WTC11 (cell line): ENCODE measurements around the gene OR51B2. TPM values are rescaled to one million over a fixed set of nuclear protein-coding genes. Genes with fewer than 3 reads are reported as not detected.

ENCODE experiments used
- ATAC-seq: fragments of 200-7000 bp; cut with Tn5 transposase; 2 replicates; pipeline ENCODE4 v1.10.0; 2021; ENCODE audit warnings: mild to moderate bottlenecking, moderate library complexity
- CTCF ChIA-PET: fragments of 300-600 bp; sonication (Branson Sonifier 250); formaldehyde crosslinking; loops from one replicate; lab custom pipeline; 2021; ENCODE audit warnings: antibody characterized with exemption; lab: Charles Lee
- POLR2A ChIA-PET: fragments of 350-600 bp; sonication (Branson Sonifier 250); formaldehyde crosslinking; loops from one replicate; lab custom pipeline; 2021; ENCODE audit warnings: antibody characterized with exemption; lab: Charles Lee
- DNase-seq: peaks from one replicate; pipeline ENCODE4 v3.0.0; 2021; ENCODE audit warnings: low spot score
- H3K27ac Mint-ChIP-seq: 2 replicates; pipeline ENCODE4 v1.8.0; 2021; ENCODE audit warnings: mixed read lengths
- H3K27me3 Mint-ChIP-seq: 2 replicates; pipeline ENCODE4 v1.8.0; 2021; ENCODE audit warnings: low read depth, mild to moderate bottlenecking, moderate library complexity, mixed read lengths
- H3K36me3 Mint-ChIP-seq: 2 replicates; pipeline ENCODE4 v1.8.0; 2021; ENCODE audit warnings: mixed read lengths
- H3K4me1 Mint-ChIP-seq: 2 replicates; pipeline ENCODE4 v1.8.0; 2022; ENCODE audit warnings: mixed read lengths
- H3K4me3 Mint-ChIP-seq: 2 replicates; pipeline ENCODE4 v1.8.0; 2021; ENCODE audit warnings: mild to moderate bottlenecking, moderate library complexity, mixed read lengths
- H3K9me3 Mint-ChIP-seq: 2 replicates; pipeline ENCODE4 v1.8.0; 2021; ENCODE audit warnings: mixed read lengths
- CBFB ChIP-seq: sonication (generic); formaldehyde crosslinking; IDR thresholded peaks from 2 replicates; pipeline ENCODE4 v1.8.1; 2022; ENCODE audit warnings: mild to moderate bottlenecking, low read depth, missing genetic modification reagents
- CTCF ChIP-seq: fragments of 200-600 bp; IDR thresholded peaks from 2 replicates; pipeline ENCODE4 v1.8.0; 2022; ENCODE audit warnings: antibody characterized with exemption
- E2F4 ChIP-seq: sonication (generic); formaldehyde crosslinking; IDR thresholded peaks from 2 replicates; pipeline ENCODE4 v1.8.1; 2022; ENCODE audit warnings: low read depth, mild to moderate bottlenecking, moderate library complexity, missing genetic modification reagents, borderline replicate concordance
- ELF4 ChIP-seq: sonication (generic); formaldehyde crosslinking; IDR thresholded peaks from 2 replicates; pipeline ENCODE4 v1.8.1; 2022; ENCODE audit warnings: low read depth, mild to moderate bottlenecking, moderate library complexity, missing genetic modification reagents
- ETV6 ChIP-seq: sonication (generic); formaldehyde crosslinking; IDR thresholded peaks from 2 replicates; pipeline ENCODE4 v1.8.1; 2022; ENCODE audit warnings: mild to moderate bottlenecking, missing genetic modification reagents
- FOXK1 ChIP-seq: sonication (generic); formaldehyde crosslinking; IDR thresholded peaks from 2 replicates; pipeline ENCODE4 v1.8.0; 2022; ENCODE audit warnings: mild to moderate bottlenecking, moderate library complexity, missing genetic modification reagents
- HMGA2 ChIP-seq: fragments of 250-450 bp; sonication (Bioruptor Pico); IDR thresholded peaks from 2 replicates; pipeline ENCODE4 v1.4.0; 2021; ENCODE audit warnings: mild to moderate bottlenecking, moderate library complexity
- IRF2 ChIP-seq: sonication (generic); formaldehyde crosslinking; IDR thresholded peaks from 2 replicates; pipeline ENCODE4 v1.8.0; 2022; ENCODE audit warnings: low read depth, missing genetic modification reagents, borderline replicate concordance
- JAZF1 ChIP-seq: fragments of 250-450 bp; sonication (Bioruptor Pico); IDR thresholded peaks from 2 replicates; pipeline ENCODE4 v1.9.0; 2021; ENCODE audit warnings: moderate library complexity, mild to moderate bottlenecking, inconsistent platforms
- NFE2L1 ChIP-seq: sonication (generic); formaldehyde crosslinking; IDR thresholded peaks from 2 replicates; pipeline ENCODE4 v1.8.1; 2023; ENCODE audit warnings: missing genetic modification reagents
- NR3C1 ChIP-seq: sonication (generic); formaldehyde crosslinking; conservative IDR thresholded peaks from 2 replicates; pipeline ENCODE4 v1.8.1; 2023; ENCODE audit warnings: low read depth, mild to moderate bottlenecking, missing genetic modification reagents
- OVOL2 ChIP-seq: fragments of 250-450 bp; sonication (Bioruptor Pico); IDR thresholded peaks from 2 replicates; pipeline ENCODE4 v1.9.0; 2021; ENCODE audit warnings: mild to moderate bottlenecking, borderline replicate concordance
- ZNF396 ChIP-seq: fragments of 250-450 bp; sonication (Bioruptor Pico); IDR thresholded peaks from 2 replicates; pipeline ENCODE4 v1.8.0; 2021; ENCODE audit warnings: mild to moderate bottlenecking, moderate library complexity, borderline replicate concordance
- total RNA-seq: library from RNA; stranded (reverse); gene quantifications from 3 replicates; pipeline ENCODE4 v1.2.3, GENCODE V29; 2021
- TF ChIP-seq, protein P1 (sequence below): sonication (generic); formaldehyde crosslinking; IDR thresholded peaks from 2 replicates; pipeline ENCODE4 v1.8.1; 2023; ENCODE audit warnings: mild to moderate bottlenecking, missing genetic modification reagents
- TF ChIP-seq, protein P2 (sequence below): fragments of 250-450 bp; sonication (Bioruptor Pico); IDR thresholded peaks from 2 replicates; pipeline ENCODE4 v2.1.2; 2022; ENCODE audit warnings: mild to moderate bottlenecking, moderate library complexity
- TF ChIP-seq, protein P3 (sequence below): sonication (generic); formaldehyde crosslinking; IDR thresholded peaks from 2 replicates; pipeline ENCODE4 v1.8.0; 2022; ENCODE audit warnings: mild to moderate bottlenecking, missing genetic modification reagents
- TF ChIP-seq, protein P4 (sequence below): sonication (generic); formaldehyde crosslinking; IDR thresholded peaks from 2 replicates; pipeline ENCODE4 v1.8.1; 2023; ENCODE audit warnings: mild to moderate bottlenecking, missing genetic modification reagents, moderate library complexity

Gene OR51B2
- total RNA-seq, 1 experiment from 2014 or later, result not detected

DNA sequence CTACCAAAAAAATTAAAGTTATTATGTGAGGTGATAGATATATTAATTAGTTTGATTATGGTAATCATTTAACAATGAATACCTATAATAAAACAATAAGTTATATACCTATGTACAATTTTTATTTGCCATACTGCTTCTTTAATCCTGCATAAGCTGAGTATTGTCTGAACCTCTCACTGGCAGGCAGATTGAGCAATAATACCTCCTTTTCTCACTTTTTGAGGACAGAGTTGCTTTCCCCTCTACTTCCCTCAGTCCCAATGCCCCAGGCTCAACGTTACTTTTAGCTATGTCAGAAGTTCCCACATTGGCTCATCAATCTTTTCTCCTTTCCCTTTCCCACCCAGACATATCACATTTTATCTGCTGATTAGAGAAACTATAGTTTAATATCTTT is 25.5 kb upstream of the OR51B2 start (continued):
- TF ChIP-seq E2F4, result no peak
- TF ChIP-seq NFE2L1 (CRISPR knock-in tag), result no peak
- no peak for TF ChIP-seq CBFB (CRISPR knock-in tag)
- no peak for TF ChIP-seq ZNF396 (CRISPR knock-in tag)

DNA sequence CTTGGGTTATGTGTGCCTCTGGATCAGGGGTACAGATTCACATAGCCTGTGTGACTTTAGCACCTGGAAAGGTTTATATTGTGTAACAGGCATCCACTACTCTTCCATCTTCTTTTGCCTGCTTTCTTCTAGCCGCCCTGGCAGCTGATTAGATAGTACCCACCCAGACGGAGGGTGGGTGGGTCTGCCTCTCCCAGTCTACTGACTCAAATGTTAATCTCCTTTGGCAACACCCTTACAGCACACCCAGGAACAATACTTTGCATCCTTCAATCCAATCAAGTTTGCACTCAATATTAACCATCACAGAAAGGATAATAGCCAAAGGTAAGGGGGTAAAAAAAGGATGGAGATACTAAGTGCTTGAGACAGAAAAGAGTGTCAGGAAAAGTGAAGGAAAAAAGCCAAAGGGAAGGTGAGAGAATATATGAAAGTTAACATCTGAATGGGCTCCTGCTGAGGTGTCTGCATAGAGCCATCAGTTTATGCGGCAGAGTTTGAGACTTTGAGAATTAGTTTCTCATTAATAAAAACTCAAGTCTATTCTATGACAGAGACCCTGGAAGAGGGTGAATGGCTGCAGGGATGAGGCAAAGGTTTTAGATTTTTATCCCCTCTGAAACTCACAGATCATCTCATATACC is 24.6 kb upstream of the OR51B2 start:
- H3K4me1 Mint-ChIP-seq, result peaks cover 26% of the 10 kb centered on the region
- no peak for DNase-seq
- H3K27me3 Mint-ChIP-seq, result no peaks in the 10 kb centered on the region; the same call in 1 of the 2 replicates
- CTCF ChIA-PET, result no interaction called here
- H3K4me3 Mint-ChIP-seq, result peak overlapping the region; percentile 8; the same call in 1 of the 2 replicates
- peak; percentile 75 for ATAC-seq
- POLR2A ChIA-PET, result no interaction called here
- H3K27ac Mint-ChIP-seq, result no peak overlapping the region
- H3K36me3 Mint-ChIP-seq, result no peaks in the 10 kb centered on the region
- TF ChIP-seq CTCF, result no peak
- TF ChIP-seq ELF4 (CRISPR knock-in tag), result no peak
- no peak for TF ChIP-seq JAZF1 (CRISPR knock-in tag)
- TF ChIP-seq HMGA2 (CRISPR knock-in tag), result no peak
- TF ChIP-seq, protein P1, sequence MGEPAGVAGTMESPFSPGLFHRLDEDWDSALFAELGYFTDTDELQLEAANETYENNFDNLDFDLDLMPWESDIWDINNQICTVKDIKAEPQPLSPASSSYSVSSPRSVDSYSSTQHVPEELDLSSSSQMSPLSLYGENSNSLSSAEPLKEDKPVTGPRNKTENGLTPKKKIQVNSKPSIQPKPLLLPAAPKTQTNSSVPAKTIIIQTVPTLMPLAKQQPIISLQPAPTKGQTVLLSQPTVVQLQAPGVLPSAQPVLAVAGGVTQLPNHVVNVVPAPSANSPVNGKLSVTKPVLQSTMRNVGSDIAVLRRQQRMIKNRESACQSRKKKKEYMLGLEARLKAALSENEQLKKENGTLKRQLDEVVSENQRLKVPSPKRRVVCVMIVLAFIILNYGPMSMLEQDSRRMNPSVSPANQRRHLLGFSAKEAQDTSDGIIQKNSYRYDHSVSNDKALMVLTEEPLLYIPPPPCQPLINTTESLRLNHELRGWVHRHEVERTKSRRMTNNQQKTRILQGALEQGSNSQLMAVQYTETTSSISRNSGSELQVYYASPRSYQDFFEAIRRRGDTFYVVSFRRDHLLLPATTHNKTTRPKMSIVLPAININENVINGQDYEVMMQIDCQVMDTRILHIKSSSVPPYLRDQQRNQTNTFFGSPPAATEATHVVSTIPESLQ (CRISPR knock-in tag), result no peak
- no peak for TF ChIP-seq FOXK1 (CRISPR knock-in tag)
- TF ChIP-seq, protein P2, sequence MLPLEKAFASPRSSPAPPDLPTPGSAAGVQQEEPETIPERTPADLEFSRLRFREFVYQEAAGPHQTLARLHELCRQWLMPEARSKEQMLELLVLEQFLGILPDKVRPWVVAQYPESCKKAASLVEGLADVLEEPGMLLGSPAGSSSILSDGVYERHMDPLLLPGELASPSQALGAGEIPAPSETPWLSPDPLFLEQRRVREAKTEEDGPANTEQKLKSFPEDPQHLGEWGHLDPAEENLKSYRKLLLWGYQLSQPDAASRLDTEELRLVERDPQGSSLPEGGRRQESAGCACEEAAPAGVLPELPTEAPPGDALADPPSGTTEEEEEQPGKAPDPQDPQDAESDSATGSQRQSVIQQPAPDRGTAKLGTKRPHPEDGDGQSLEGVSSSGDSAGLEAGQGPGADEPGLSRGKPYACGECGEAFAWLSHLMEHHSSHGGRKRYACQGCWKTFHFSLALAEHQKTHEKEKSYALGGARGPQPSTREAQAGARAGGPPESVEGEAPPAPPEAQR, result no peak
- no peak for TF ChIP-seq OVOL2
- no peak for TF ChIP-seq IRF2 (CRISPR knock-in tag)
- TF ChIP-seq ETV6 (CRISPR knock-in tag), result no peak
- no peak for TF ChIP-seq NR3C1 (CRISPR knock-in tag)
- TF ChIP-seq, protein P3, sequence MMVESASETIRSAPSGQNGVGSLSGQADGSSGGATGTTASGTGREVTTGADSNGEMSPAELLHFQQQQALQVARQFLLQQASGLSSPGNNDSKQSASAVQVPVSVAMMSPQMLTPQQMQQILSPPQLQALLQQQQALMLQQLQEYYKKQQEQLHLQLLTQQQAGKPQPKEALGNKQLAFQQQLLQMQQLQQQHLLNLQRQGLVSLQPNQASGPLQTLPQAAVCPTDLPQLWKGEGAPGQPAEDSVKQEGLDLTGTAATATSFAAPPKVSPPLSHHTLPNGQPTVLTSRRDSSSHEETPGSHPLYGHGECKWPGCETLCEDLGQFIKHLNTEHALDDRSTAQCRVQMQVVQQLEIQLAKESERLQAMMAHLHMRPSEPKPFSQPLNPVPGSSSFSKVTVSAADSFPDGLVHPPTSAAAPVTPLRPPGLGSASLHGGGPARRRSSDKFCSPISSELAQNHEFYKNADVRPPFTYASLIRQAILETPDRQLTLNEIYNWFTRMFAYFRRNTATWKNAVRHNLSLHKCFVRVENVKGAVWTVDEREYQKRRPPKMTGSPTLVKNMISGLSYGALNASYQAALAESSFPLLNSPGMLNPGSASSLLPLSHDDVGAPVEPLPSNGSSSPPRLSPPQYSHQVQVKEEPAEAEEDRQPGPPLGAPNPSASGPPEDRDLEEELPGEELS, result no peak
- TF ChIP-seq, protein P4, sequence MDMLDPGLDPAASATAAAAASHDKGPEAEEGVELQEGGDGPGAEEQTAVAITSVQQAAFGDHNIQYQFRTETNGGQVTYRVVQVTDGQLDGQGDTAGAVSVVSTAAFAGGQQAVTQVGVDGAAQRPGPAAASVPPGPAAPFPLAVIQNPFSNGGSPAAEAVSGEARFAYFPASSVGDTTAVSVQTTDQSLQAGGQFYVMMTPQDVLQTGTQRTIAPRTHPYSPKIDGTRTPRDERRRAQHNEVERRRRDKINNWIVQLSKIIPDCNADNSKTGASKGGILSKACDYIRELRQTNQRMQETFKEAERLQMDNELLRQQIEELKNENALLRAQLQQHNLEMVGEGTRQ, result no peak
- H3K9me3 Mint-ChIP-seq, result no peaks in the 10 kb centered on the region
